GM12892 (cell line): ENCODE data around the gene PCK1.

ENCODE experiments used
- POLR2A ChIP-seq: IDR thresholded peaks from 2 replicates; pipeline ENCODE4 v1.6.1; 2011; ENCODE audit warnings: low read depth, low read length, control low read depth
- POLR2AphosphoS5 ChIP-seq: IDR thresholded peaks from 2 replicates; pipeline ENCODE4 v1.6.1; 2011; ENCODE audit warnings: low read depth, low read length, control low read depth

DNA sequence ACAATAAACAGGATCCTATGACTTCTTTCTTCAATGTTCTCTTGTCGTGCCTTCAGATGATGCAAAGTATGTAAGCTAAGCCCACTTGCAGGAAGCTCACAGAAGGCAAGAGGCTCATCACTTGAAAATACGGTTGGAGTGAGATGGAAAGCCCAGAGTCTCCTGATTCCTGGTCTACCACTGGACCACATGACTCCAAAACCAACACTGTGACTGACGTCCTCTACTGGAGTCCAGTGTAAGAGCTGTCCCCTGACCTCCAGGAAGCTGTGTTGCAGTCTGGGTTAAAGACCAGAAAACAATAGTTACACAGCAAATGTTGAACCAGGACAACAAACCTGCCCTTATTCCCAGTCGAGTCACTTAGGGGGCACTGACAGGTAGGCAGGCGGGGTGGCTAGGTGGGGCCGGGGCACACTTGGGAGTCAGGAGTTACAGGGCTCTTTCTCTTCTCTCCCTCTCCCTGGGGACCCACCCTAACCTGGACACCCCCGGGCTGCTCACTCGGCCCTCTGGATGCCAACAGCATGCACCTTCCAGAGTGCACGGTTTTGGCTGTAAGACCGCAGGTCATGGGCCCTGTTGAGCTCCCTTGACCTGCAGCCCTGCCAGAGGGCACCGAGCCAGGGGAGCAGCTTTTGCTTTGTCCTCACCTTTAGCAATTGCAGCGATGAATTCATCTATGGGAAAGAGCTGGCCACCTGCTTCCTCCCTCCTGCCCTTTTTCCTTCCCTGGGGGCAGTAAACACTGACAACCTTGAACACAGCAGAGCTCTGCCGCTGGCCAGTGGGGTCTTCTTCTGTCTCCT, 7.4 kb downstream of the PCK1 start:
- TF ChIP-seq POLR2AphosphoS5 (no peak), POLR2A (no peak)
